ENCODE results near the gene BST2. TPM values are rescaled to one million over a fixed set of nuclear protein-coding genes. Genes with fewer than 3 reads are reported as not detected.
A peak's percentile ranks its signal among the peaks of the same experiment; 100 is the strongest.

The BST2 gene
- total and polyA plus RNA-seq, 4 donors: 25.6 to 239 (median 123) TPM

- Histone ChIP-seq H3K4me1 (ENCODE audit: control insufficient read depth in 4 of 4, insufficient read depth in 4 of 4, low read length in 3 of 4) (peaks cover 0 to 3% (median 0%) of the 10 kb centered on the region in 4 donors), H3K27ac (ENCODE audit: low read depth in 1 of 2, low read length in 2 of 2) (no peak overlapping the region)
- WGBS: 71% methylated on average over 13 of the region's 13 CpGs
Measured at GRCh38 chr19:17378271-17378670, 27.2 kb downstream of the BST2 start.

DNA sequence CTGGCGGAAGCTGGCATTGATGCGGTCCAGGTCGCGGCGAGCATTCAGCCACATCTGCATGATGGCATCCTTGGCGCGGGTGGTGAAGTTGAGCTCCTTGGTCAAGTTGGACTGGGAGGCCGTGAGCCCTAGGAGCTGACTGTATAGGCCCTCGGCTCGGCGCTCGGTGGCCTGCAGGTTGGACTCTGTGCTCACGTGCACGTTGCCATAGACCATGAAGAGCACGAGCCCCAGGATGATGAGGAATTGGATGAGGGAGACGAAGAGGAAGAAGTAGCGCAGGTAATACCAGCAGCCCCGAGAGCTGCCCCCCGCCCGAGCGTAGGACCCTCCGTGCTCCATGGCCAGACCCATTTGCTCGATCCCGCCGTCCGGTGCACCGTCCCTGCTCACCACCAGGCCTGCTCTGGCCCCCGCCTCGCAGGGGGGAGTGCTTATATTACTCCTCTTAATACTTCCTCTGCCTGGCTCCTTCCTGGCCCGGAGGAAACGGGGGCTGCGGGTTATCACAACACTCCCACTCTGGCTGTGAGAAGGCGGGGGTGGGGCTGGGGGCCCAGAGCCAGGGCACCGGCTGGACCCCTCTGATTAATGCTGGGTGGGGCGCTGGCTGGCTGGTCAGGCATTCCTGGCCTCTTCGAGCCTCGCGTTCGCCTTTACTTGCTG, 28.4 kb downstream of the BST2 start, which contains the start of gene PLVAP:
Gene PLVAP (minus strand): TSS at position 408 of the 666 bp plus-strand sequence. CDS start 54 bp downstream, at position 354.
- 61% methylated on average over 39 of the region's 39 CpGs for WGBS
- Histone ChIP-seq H3K27me3 (ENCODE audit: control insufficient read depth in 4 of 4, insufficient read depth in 4 of 4, low read length in 3 of 4) (no peaks in the 10 kb centered on the region), H3K4me3 (ENCODE audit: low read depth in 1 of 3, low read length in 3 of 3) (no peak within 1 kb of the TSS), H3K36me3 (ENCODE audit: control insufficient read depth in 4 of 4, insufficient read depth in 3 of 4, low read depth in 1 of 4, low read length in 3 of 4) (no peaks in the 10 kb centered on the region), H3K9ac (ENCODE audit: low read depth in 1 of 2, low read length in 2 of 2) (no peak within 1 kb of the TSS), H3K27ac (ENCODE audit: low read depth in 1 of 2, low read length in 2 of 2) (no peak within 1 kb of the TSS), H3K9me3 (ENCODE audit: control insufficient read depth in 4 of 4, low read length in 3 of 4) (no peaks in the 10 kb centered on the region), H3K4me1 (ENCODE audit: control insufficient read depth in 4 of 4, insufficient read depth in 4 of 4, low read length in 3 of 4) (peaks cover 0 to 3% (median 0%) of the 10 kb centered on the region in 4 donors)
- DNase-seq (ENCODE audit: low spot score): peak; percentile 86
- TF ChIP-seq NR2F2 (IDR thresholded peaks at IDR 0.05) (peak; percentile 86), HNF4G (IDR thresholded peaks at IDR 0.05) (no peak), EGR1 (IDR thresholded peaks at IDR 0.05; ENCODE audit: low read depth in 2 of 2) (no peak), RAD21 (IDR thresholded peaks at IDR 0.05) (no peak)
- TF ChIP-seq, protein P1, sequence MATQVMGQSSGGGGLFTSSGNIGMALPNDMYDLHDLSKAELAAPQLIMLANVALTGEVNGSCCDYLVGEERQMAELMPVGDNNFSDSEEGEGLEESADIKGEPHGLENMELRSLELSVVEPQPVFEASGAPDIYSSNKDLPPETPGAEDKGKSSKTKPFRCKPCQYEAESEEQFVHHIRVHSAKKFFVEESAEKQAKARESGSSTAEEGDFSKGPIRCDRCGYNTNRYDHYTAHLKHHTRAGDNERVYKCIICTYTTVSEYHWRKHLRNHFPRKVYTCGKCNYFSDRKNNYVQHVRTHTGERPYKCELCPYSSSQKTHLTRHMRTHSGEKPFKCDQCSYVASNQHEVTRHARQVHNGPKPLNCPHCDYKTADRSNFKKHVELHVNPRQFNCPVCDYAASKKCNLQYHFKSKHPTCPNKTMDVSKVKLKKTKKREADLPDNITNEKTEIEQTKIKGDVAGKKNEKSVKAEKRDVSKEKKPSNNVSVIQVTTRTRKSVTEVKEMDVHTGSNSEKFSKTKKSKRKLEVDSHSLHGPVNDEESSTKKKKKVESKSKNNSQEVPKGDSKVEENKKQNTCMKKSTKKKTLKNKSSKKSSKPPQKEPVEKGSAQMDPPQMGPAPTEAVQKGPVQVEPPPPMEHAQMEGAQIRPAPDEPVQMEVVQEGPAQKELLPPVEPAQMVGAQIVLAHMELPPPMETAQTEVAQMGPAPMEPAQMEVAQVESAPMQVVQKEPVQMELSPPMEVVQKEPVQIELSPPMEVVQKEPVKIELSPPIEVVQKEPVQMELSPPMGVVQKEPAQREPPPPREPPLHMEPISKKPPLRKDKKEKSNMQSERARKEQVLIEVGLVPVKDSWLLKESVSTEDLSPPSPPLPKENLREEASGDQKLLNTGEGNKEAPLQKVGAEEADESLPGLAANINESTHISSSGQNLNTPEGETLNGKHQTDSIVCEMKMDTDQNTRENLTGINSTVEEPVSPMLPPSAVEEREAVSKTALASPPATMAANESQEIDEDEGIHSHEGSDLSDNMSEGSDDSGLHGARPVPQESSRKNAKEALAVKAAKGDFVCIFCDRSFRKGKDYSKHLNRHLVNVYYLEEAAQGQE (IDR thresholded peaks at IDR 0.05): no peak

More at GRCh38 chr19:17378271-17378670, 27.2 kb downstream of the BST2 start:
- Histone ChIP-seq H3K9me3 (ENCODE audit: control insufficient read depth in 4 of 4, low read length in 3 of 4) (no peaks in the 10 kb centered on the region), H3K4me3 (ENCODE audit: low read depth in 1 of 3, low read length in 3 of 3) (no peak overlapping the region), H3K27me3 (ENCODE audit: control insufficient read depth in 4 of 4, insufficient read depth in 4 of 4, low read length in 3 of 4) (no peaks in the 10 kb centered on the region), H3K9ac (ENCODE audit: low read depth in 1 of 2, low read length in 2 of 2) (no peak overlapping the region), H3K36me3 (ENCODE audit: control insufficient read depth in 4 of 4, insufficient read depth in 3 of 4, low read depth in 1 of 4, low read length in 3 of 4) (no peaks in the 10 kb centered on the region)
- TF ChIP-seq SP1 (IDR thresholded peaks at IDR 0.05) (no peak), HNF4G (IDR thresholded peaks at IDR 0.05) (no peak), FOXA1 (IDR thresholded peaks at IDR 0.05) (no peak), JUND (IDR thresholded peaks at IDR 0.05) (no peak), NR2F2 (IDR thresholded peaks at IDR 0.05) (no peak), RAD21 (IDR thresholded peaks at IDR 0.05) (no peak), EGR1 (IDR thresholded peaks at IDR 0.05; ENCODE audit: low read depth in 2 of 2) (no peak), YY1 (IDR thresholded peaks at IDR 0.05) (no peak), GABPA (IDR thresholded peaks at IDR 0.05 in 1 of 2, conservative IDR thresholded peaks at IDR 0.05 in 1 of 2) (no peak), FOXA2 (IDR thresholded peaks at IDR 0.05) (no peak), TAF1 (conservative IDR thresholded peaks at IDR 0.05) (no peak)
- TF ChIP-seq, protein P2, sequence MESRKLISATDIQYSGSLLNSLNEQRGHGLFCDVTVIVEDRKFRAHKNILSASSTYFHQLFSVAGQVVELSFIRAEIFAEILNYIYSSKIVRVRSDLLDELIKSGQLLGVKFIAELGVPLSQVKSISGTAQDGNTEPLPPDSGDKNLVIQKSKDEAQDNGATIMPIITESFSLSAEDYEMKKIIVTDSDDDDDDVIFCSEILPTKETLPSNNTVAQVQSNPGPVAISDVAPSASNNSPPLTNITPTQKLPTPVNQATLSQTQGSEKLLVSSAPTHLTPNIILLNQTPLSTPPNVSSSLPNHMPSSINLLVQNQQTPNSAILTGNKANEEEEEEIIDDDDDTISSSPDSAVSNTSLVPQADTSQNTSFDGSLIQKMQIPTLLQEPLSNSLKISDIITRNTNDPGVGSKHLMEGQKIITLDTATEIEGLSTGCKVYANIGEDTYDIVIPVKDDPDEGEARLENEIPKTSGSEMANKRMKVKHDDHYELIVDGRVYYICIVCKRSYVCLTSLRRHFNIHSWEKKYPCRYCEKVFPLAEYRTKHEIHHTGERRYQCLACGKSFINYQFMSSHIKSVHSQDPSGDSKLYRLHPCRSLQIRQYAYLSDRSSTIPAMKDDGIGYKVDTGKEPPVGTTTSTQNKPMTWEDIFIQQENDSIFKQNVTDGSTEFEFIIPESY (IDR thresholded peaks at IDR 0.05): no peak
- TF ChIP-seq, protein P3, sequence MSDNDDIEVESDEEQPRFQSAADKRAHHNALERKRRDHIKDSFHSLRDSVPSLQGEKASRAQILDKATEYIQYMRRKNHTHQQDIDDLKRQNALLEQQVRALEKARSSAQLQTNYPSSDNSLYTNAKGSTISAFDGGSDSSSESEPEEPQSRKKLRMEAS (IDR thresholded peaks at IDR 0.05): no peak
- DNase-seq (ENCODE audit: low spot score): no peak

All from liver (tissue), 9 donors.